HCT116 (cell line): ENCODE data around the gene AHR. TPM values are rescaled to one million over a fixed set of nuclear protein-coding genes. Genes with fewer than 3 reads are reported as not detected.

Source experiments
- ATAC-seq: fragments of 200-7000 bp; cut with Tn5 transposase; 2 replicates; pipeline ENCODE4 v1.9.1; 2020; ENCODE audit warnings: mild to moderate bottlenecking, moderate library complexity
- BruUV-seq: library from RNA; stranded (reverse); fragments of 400-500 nt; replicated peaks from 2 replicates; lab custom pipeline; 2021; lab: Mats Ljungman, UMichigan
- CTCF ChIA-PET: fragments of 300-600 bp; sonication (Branson Sonifier 250); formaldehyde crosslinking; loops from one replicate; lab custom pipeline; 2021; ENCODE audit warnings: antibody characterized with exemption; lab: Charles Lee
- POLR2A ChIA-PET: fragments of 300-600, 350-600 bp; sonication (Branson Sonifier 250); formaldehyde crosslinking; loops from one replicate; lab custom pipeline; 2021; ENCODE audit warnings: antibody characterized with exemption; lab: Charles Lee
- RAD21 ChIA-PET, 2 experiments: fragments of 300-600 bp; sonication (Branson Sonifier 250); formaldehyde crosslinking; loops; one replicate each; lab custom pipeline; 2023; ENCODE audit warnings: low total read pairs in 2 of 2; ENCODE audit not compliant: uncharacterized antibody in 2 of 2, unreplicated experiment in 2 of 2, low non-redundant PET in 1 of 2; lab: Charles Lee
- DNase-seq: peaks from one replicate; pipeline ENCODE4 v3.0.0-alpha.2; 2010; ENCODE audit warnings: low read depth, low spot score
- H2AFZ ChIP-seq: fragments of 200-600 bp; shearing (Covaris generic), sonication (generic); 2 replicates; pipeline ENCODE4 v1.6.1; 2017; ENCODE audit warnings: low read depth, mixed run types, mixed read lengths, antibody characterized with exemption, low read length; ENCODE audit not compliant: poor library complexity, severe bottlenecking
- H3K27ac ChIP-seq: 2 replicates; pipeline ENCODE4 v1.5.1; 2012; ENCODE audit warnings: low read depth, low read length
- H3K27me3 ChIP-seq: fragments of 200-600 bp; sonication (generic); 2 replicates; pipeline ENCODE4 v1.6.1; 2016; ENCODE audit warnings: mixed run types, low read length, mixed read lengths; ENCODE audit not compliant: insufficient read depth
- H3K36me3 ChIP-seq, 2 experiments: fragments of 200-500 bp in 1 of 2; fragments of 200-600 bp in 1 of 2; sonication (Bioruptor generic) in 1 of 2; sonication (generic) in 1 of 2; 2 replicates each; pipeline versions ENCODE4 v1.5.1 to v1.6.1; 2014 to 2016; ENCODE audit warnings: low read length in 2 of 2, inconsistent platforms in 1 of 2, mixed read lengths in 1 of 2, mixed run types in 1 of 2; ENCODE audit not compliant: insufficient read depth in 2 of 2, control insufficient read depth in 1 of 2
- H3K4me1 ChIP-seq, 2 experiments: fragments of 200-600 bp in 1 of 2; sonication (generic) in 1 of 2; 2 replicates each; pipeline versions ENCODE4 v1.5.1 to v1.6.1; 2012 to 2017; ENCODE audit warnings: low read length in 2 of 2, inconsistent platforms in 1 of 2, mild to moderate bottlenecking in 1 of 2, mixed read lengths in 1 of 2, mixed run types in 1 of 2, moderate library complexity in 1 of 2; ENCODE audit not compliant: insufficient read depth in 2 of 2, control insufficient read depth in 1 of 2
- H3K4me2 ChIP-seq: fragments of 200-600 bp; sonication (generic); 2 replicates; pipeline ENCODE4 v1.6.1; 2017; ENCODE audit warnings: mixed run types, low read length, mixed read lengths
- H3K4me3 ChIP-seq, 2 experiments: fragments of 200-600 bp in 1 of 2; sonication (generic) in 1 of 2; replicated peaks in 1 of 2; 2 replicates each; pipeline ENCODE4 v1.5.1; 2011 to 2016; ENCODE audit warnings: low read length in 2 of 2, control low read depth in 1 of 2, low read depth in 1 of 2, mild to moderate bottlenecking in 1 of 2, mixed read lengths in 1 of 2, mixed run types in 1 of 2
- H3K79me2 ChIP-seq: fragments of 200-600 bp; sonication (generic); 2 replicates; pipeline ENCODE4 v1.6.1; 2017; ENCODE audit warnings: mild to moderate bottlenecking, mixed run types, low read length, moderate library complexity, mixed read lengths; ENCODE audit not compliant: insufficient read depth
- H3K9ac ChIP-seq: fragments of 200-600 bp; sonication (generic); 2 replicates; pipeline ENCODE4 v1.6.1; 2016; ENCODE audit warnings: low read length, mixed read lengths
- H3K9me2 ChIP-seq: fragments of 200-600 bp; sonication (generic), shearing (Covaris generic); 2 replicates; pipeline ENCODE4 v1.6.1; 2017; ENCODE audit warnings: mixed run types, mild to moderate bottlenecking, moderate library complexity; ENCODE audit not compliant: insufficient read depth
- H3K9me3 ChIP-seq, 2 experiments: fragments of 200-500 bp in 1 of 2; fragments of 200-600 bp in 1 of 2; sonication (Bioruptor generic) in 1 of 2; sonication (generic) in 1 of 2; 2 replicates each; pipeline ENCODE4 v1.6.1; 2014 to 2017; ENCODE audit warnings: low read length in 2 of 2, mixed read lengths in 2 of 2, inconsistent platforms in 1 of 2, low read depth in 1 of 2, mild to moderate bottlenecking in 1 of 2, mixed run types in 1 of 2, moderate library complexity in 1 of 2; ENCODE audit not compliant: control insufficient read depth in 1 of 2, insufficient read depth in 1 of 2
- H4K20me1 ChIP-seq: fragments of 200-600 bp; sonication (generic), shearing (Covaris generic); 2 replicates; pipeline ENCODE4 v1.6.1; 2017; ENCODE audit warnings: mixed run types, mild to moderate bottlenecking, moderate library complexity; ENCODE audit not compliant: insufficient read depth
- ATF3 ChIP-seq: IDR thresholded peaks from 2 replicates; pipeline ENCODE4 v1.6.1; 2012
- CTCF ChIP-seq, 3 experiments: fragments of 200-600 bp in 1 of 3; sonication (generic) in 1 of 3; IDR thresholded peaks in 2 of 3; conservative IDR thresholded peaks in 1 of 3; 2 replicates each; pipeline ENCODE4 v1.5.1; 2012 to 2017; ENCODE audit warnings: low read depth in 2 of 3, low read length in 2 of 3, antibody characterized with exemption in 1 of 3, borderline replicate concordance in 1 of 3, control low read depth in 1 of 3, mild to moderate bottlenecking in 1 of 3, mixed read lengths in 1 of 3, mixed run types in 1 of 3, moderate library complexity in 1 of 3; ENCODE audit not compliant: insufficient read depth in 1 of 3
- ELF1 ChIP-seq: IDR thresholded peaks from 2 replicates; pipeline ENCODE4 v1.6.1; 2012; ENCODE audit warnings: low read depth, borderline replicate concordance
- EZH2phosphoT487 ChIP-seq: fragments of 200-600 bp; IDR thresholded peaks from 2 replicates; pipeline ENCODE4 v1.6.1; 2018; ENCODE audit warnings: antibody characterized with exemption, borderline replicate concordance
- FOSL1 ChIP-seq: IDR thresholded peaks from 2 replicates; pipeline ENCODE4 v1.6.1; 2012; ENCODE audit warnings: low read depth
- JUND ChIP-seq: IDR thresholded peaks from 2 replicates; pipeline ENCODE4 v1.6.1; 2012
- MAX ChIP-seq: IDR thresholded peaks from 2 replicates; pipeline ENCODE4 v1.6.1; 2012
- POLR2AphosphoS5 ChIP-seq: IDR thresholded peaks from 2 replicates; pipeline ENCODE4 v1.6.1; 2011; ENCODE audit warnings: mild to moderate bottlenecking, low read depth, low read length, moderate library complexity
- RAD21 ChIP-seq: IDR thresholded peaks from 2 replicates; pipeline ENCODE4 v1.6.1; 2012; ENCODE audit warnings: low read depth, mild to moderate bottlenecking
- SP1 ChIP-seq: IDR thresholded peaks from 2 replicates; pipeline ENCODE4 v1.6.1; 2012; ENCODE audit warnings: low read depth
- ZFX ChIP-seq: fragments of 450-650 bp; IDR thresholded peaks from 2 replicates; pipeline ENCODE4 v1.6.1; 2017
- ZNF274 ChIP-seq: fragments of 200-500 bp; sonication (Bioruptor generic); IDR thresholded peaks from 2 replicates; pipeline ENCODE4 v1.6.1; 2014; ENCODE audit warnings: mild to moderate bottlenecking, low read depth, low read length, inconsistent platforms
- intact Hi-C: fragments of 100-400 bp; cut with micrococcal nuclease; formaldehyde crosslinking; loops from 2 replicates; pipeline ENCODE4 v1.10.0; 2022
- total RNA-seq: library from RNA; stranded (reverse); gene quantifications from one replicate; pipeline ENCODE4 v1.2.1, GENCODE V29; 2021; ENCODE audit not compliant: unreplicated experiment

AHR gene
- total RNA-seq, 1 experiment from 2014 or later, result 29.7 TPM

GRCh38 chr7:17292843-17293242, 5.6 kb upstream of the AHR start:
- Histone ChIP-seq H3K4me3 (no peak overlapping the region), H2AFZ (no peak overlapping the region), H3K4me1 (peaks cover 0 to 10% of the 10 kb centered on the region in 2 experiments; a peak in 3 of 4 replicates), H3K36me3 (no peaks in the 10 kb centered on the region), H4K20me1 (no peaks in the 10 kb centered on the region), H3K9me2 (no peaks in the 10 kb centered on the region), H3K27me3 (no peaks in the 10 kb centered on the region), H3K27ac (no peak overlapping the region), H3K4me2 (no peak overlapping the region), H3K79me2 (no peaks in the 10 kb centered on the region), H3K9me3 (no peaks in the 10 kb centered on the region), H3K9ac (no peak overlapping the region)
- ATAC-seq (no peak), DNase-seq (no peak)
- intact Hi-C loops, result no loop called here
- no TSS peak for BruUV-seq
- ChIA-PET POLR2A (no interaction called here), CTCF (no interaction called here), RAD21 (no interaction called here)
- TF ChIP-seq FOSL1 (no peak), SP1 (no peak), ELF1 (no peak), ZNF274 (no peak), POLR2AphosphoS5 (no peak), CTCF (IDR thresholded peaks at IDR 0.05 in 2 of 3, conservative IDR thresholded peaks at IDR 0.05 in 1 of 3; ENCODE audit: borderline replicate concordance in 1 of 3, insufficient read depth in 1 of 3, low read depth in 2 of 3, low read length in 2 of 3) (no peak), EZH2phosphoT487 (no peak), JUND (no peak)
- TF ChIP-seq, all 23 proteins: peak for 0

GRCh38 chr7:17293481-17293880, 5.0 kb upstream of the AHR start:
- no peaks in the 10 kb centered on the region for H3K79me2 ChIP-seq
- ChIA-PET RAD21 (no interaction called here), POLR2A (no interaction called here), CTCF (no interaction called here)
- no peaks in the 10 kb centered on the region for H4K20me1 ChIP-seq
- H3K27ac ChIP-seq, result no peak overlapping the region
- H2AFZ ChIP-seq, result no peak overlapping the region
- intact Hi-C loops, result no loop called here
- H3K9me2 ChIP-seq, result no peaks in the 10 kb centered on the region
- no peak overlapping the region for H3K4me2 ChIP-seq
- no peaks in the 10 kb centered on the region for H3K36me3 ChIP-seq
- no peaks in the 10 kb centered on the region for H3K9me3 ChIP-seq
- no peak overlapping the region for H3K9ac ChIP-seq
- ATAC-seq, result no peak
- no peak overlapping the region for H3K4me3 ChIP-seq
- no peaks in the 10 kb centered on the region for H3K27me3 ChIP-seq
- BruUV-seq, result no TSS peak
- no peak for DNase-seq
- H3K4me1 ChIP-seq, result peaks cover 0 to 14% of the 10 kb centered on the region in 2 experiments; a peak in 3 of 4 replicates
- no peak for TF ChIP-seq ZNF274
- TF ChIP-seq JUND, result no peak
- no peak for TF ChIP-seq ATF3
- no peak for TF ChIP-seq EZH2phosphoT487
- no peak for TF ChIP-seq RAD21
- TF ChIP-seq MAX, result no peak
- no peak for TF ChIP-seq ZFX
